HL-60 (cell line): ENCODE results near the gene APOO.

Experiments
- DNase-seq, 2 experiments: peaks; one replicate each; pipeline ENCODE4 v3.0.0-alpha.2; 2010 to 2020; ENCODE audit warnings: low read depth in 1 of 2, low spot score in 1 of 2
- H3K27ac ChIP-seq: fragments of 250-450 bp; sonication (Bioruptor Pico); replicated peaks from 2 replicates; pipeline ENCODE4 v1.5.1; 2020; ENCODE audit warnings: mild to moderate bottlenecking, moderate library complexity
- H3K27me3 ChIP-seq: fragments of 250-450 bp; sonication (Bioruptor Pico); 2 replicates; pipeline ENCODE4 v1.5.1; 2021; ENCODE audit warnings: mild to moderate bottlenecking, moderate library complexity; ENCODE audit not compliant: insufficient read depth, poor library complexity, severe bottlenecking
- H3K4me3 ChIP-seq: replicated peaks from 2 replicates; pipeline ENCODE4 v1.5.1; 2011; ENCODE audit warnings: mild to moderate bottlenecking, control low read depth, low read length; ENCODE audit not compliant: insufficient read depth
- CTCF ChIP-seq: IDR thresholded peaks from one replicate; pipeline ENCODE4 v1.5.1; 2011; ENCODE audit warnings: low read length, control low read depth, inconsistent platforms; ENCODE audit not compliant: insufficient read depth
- GABPA ChIP-seq: IDR thresholded peaks from 2 replicates; pipeline ENCODE4 v1.6.1; 2012; ENCODE audit warnings: low read depth
- POLR2AphosphoS5 ChIP-seq: IDR thresholded peaks from 2 replicates; pipeline ENCODE4 v1.6.1; 2012; ENCODE audit warnings: low read depth
- REST ChIP-seq: IDR thresholded peaks from 2 replicates; pipeline ENCODE4 v1.6.1; 2012; ENCODE audit warnings: low read depth; ENCODE audit not compliant: insufficient replicate concordance
- SPI1 ChIP-seq: IDR thresholded peaks from 2 replicates; pipeline ENCODE4 v1.6.1; 2012; ENCODE audit warnings: low read depth, mild to moderate bottlenecking, borderline replicate concordance
- long read RNA-seq: library from polyadenylated mRNA; unstranded; transcript quantifications from one replicate; pipeline ENCODE4 v2.0.0, GENCODE V29; 2020

The APOO gene
- long read RNA-seq, transcript APOO-201 (9 exons, 1,118 nt): major isoform, 7 of 12 reads
- long read RNA-seq, partial matches to known transcripts: 1 of 12 reads
- long read RNA-seq, other reads (novel, unspliced or antisense): 4 of 12 reads

GRCh38 chrX:23907498-23908218, at the start of gene APOO, which contains the start of gene CXorf58:
TSS of gene APOO (minus strand) at chrX:23907938. CDS start at chrX:23907702, 236 bp downstream.
TSS of gene CXorf58 (plus strand) at chrX:23908006. CDS start at chrX:23910303, 2,297 bp downstream.
- Histone ChIP-seq H3K27ac (peak within 1 kb of the TSS; percentile 83), H3K27me3 (no peaks in the 10 kb centered on the region), H3K4me3 (peak within 1 kb of the TSS; percentile 60)
- TF ChIP-seq CTCF: peak; percentile 33
- TF ChIP-seq REST: no peak
- peak; percentile 80 to 93 for DNase-seq

DNA sequence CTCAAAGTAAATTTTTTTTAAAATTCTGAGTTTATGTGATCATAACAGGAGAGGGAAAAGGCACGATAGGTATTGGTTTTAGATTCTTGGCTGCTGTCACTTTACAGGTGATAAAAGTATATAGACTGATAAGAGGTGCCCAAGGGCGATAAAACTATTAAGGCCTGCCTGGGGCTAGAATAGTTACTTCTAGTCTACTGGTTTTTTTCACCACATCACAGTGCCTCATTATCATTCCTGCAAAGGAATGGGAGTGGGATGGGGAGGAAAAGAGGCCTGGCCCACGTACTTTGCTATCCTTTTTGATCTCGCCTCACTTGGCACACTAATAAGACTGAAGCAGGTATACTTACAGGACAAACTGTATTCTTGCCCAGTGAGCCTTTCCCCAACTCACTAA, 46.7 kb upstream of the APOO start:
- Histone ChIP-seq H3K27me3 (no peaks in the 10 kb centered on the region), H3K27ac (peak overlapping the region; percentile 17; the same call in 1 of the 2 replicates), H3K4me3 (no peak overlapping the region)
- TF ChIP-seq REST (no peak), CTCF (no peak), POLR2AphosphoS5 (no peak), GABPA (no peak), SPI1 (no peak)
- DNase-seq: no peak

GRCh38 chrX:23953908-23954269, 46.2 kb upstream of the APOO start:
- peak in 1 of 2 experiments; percentile 16 for DNase-seq
- TF ChIP-seq REST (no peak), GABPA (no peak), CTCF (no peak), SPI1 (no peak), POLR2AphosphoS5 (no peak)
- peak overlapping the region; percentile 82 for H3K27ac ChIP-seq
- H3K4me3 ChIP-seq: no peak overlapping the region
- no peaks in the 10 kb centered on the region for H3K27me3 ChIP-seq
